Hepatocyte (in vitro differentiated cells): ENCODE results near the gene EAF1. TPM values are rescaled to one million over a fixed set of nuclear protein-coding genes. Genes with fewer than 3 reads are reported as not detected.

Experiments
- DNase-seq: peaks from one replicate; pipeline ENCODE4 v3.0.0-alpha.2; 2016; ENCODE audit warnings: low spot score
- H2AFZ ChIP-seq: fragments of 200-600 bp; sonication (generic); 2 replicates; pipeline ENCODE4 v1.6.0; 2016; ENCODE audit warnings: antibody characterized with exemption, mild to moderate bottlenecking
- H3K27ac ChIP-seq: fragments of 200-600 bp; sonication (generic); 2 replicates; pipeline ENCODE4 v1.5.1; 2016; ENCODE audit warnings: mild to moderate bottlenecking
- H3K27me3 ChIP-seq: fragments of 200-600 bp; sonication (generic); 2 replicates; pipeline ENCODE4 v1.6.1; 2016
- H3K36me3 ChIP-seq: fragments of 200-600 bp; sonication (generic); replicated peaks from 2 replicates; pipeline ENCODE4 v1.5.1; 2016; ENCODE audit warnings: low read depth; ENCODE audit not compliant: insufficient read depth
- H3K4me1 ChIP-seq: fragments of 200-600 bp; sonication (generic); 2 replicates; pipeline ENCODE4 v1.5.1; 2016; ENCODE audit warnings: mild to moderate bottlenecking, moderate library complexity; ENCODE audit not compliant: insufficient read depth
- H3K4me2 ChIP-seq: fragments of 200-600 bp; sonication (generic); 2 replicates; pipeline ENCODE4 v1.6.0; 2016
- H3K4me3 ChIP-seq: fragments of 200-600 bp; sonication (generic); 2 replicates; pipeline ENCODE4 v1.5.1; 2016; ENCODE audit warnings: mild to moderate bottlenecking
- H3K79me2 ChIP-seq: fragments of 200-600 bp; sonication (generic); 2 replicates; pipeline ENCODE4 v1.6.0; 2017; ENCODE audit warnings: mild to moderate bottlenecking
- H3K9me2 ChIP-seq: fragments of 200-600 bp; sonication (generic); replicated peaks from 2 replicates; pipeline ENCODE4 v1.6.0; 2017; ENCODE audit warnings: mild to moderate bottlenecking; ENCODE audit not compliant: insufficient read depth
- H3K9me3 ChIP-seq: fragments of 200-600 bp; sonication (generic); 2 replicates; pipeline ENCODE4 v1.5.1; 2016; ENCODE audit warnings: low read depth, mild to moderate bottlenecking
- H4K20me1 ChIP-seq: fragments of 200-600 bp; sonication (generic); 2 replicates; pipeline ENCODE4 v1.6.0; 2016; ENCODE audit warnings: mild to moderate bottlenecking; ENCODE audit not compliant: insufficient read depth, poor library complexity, severe bottlenecking
- EZH2 ChIP-seq: fragments of 200-600 bp; sonication (generic); IDR thresholded peaks from 2 replicates; pipeline ENCODE4 v1.6.1; 2016; ENCODE audit warnings: antibody characterized with exemption, mild to moderate bottlenecking, borderline replicate concordance
- EZH2phosphoT487 ChIP-seq: fragments of 200-600 bp; sonication (generic); IDR thresholded peaks from one replicate; pipeline ENCODE4 v1.6.1; 2018; ENCODE audit warnings: antibody characterized with exemption, mild to moderate bottlenecking, low read depth, moderate library complexity; ENCODE audit not compliant: unreplicated experiment, severe bottlenecking
- WGBS: methylation state at CpG from one replicate; pipeline ENCODE4 v1.1.6; 2016; ENCODE audit warnings: low lambda C conversion rate; ENCODE audit errors: missing lambda C conversion rate; 5-methylcytosine and 5-hydroxymethylcytosine counted together
- polyA plus RNA-seq: library from polyadenylated mRNA; unstranded; fragments of >200 nt; fragmentation: Nextera tagmentation; extraction: Ambion mirVana; gene quantifications from 2 replicates; pipeline ENCODE4 v1.2.1, GENCODE V29; 2016
- total RNA-seq: library from RNA; depleted of rRNA; stranded (reverse); fragments of >200 nt; gene quantifications from 2 replicates; pipeline ENCODE4 v1.2.3, GENCODE V29; 2014
- TF ChIP-seq, protein P1 (sequence below): fragments of 200-600 bp; sonication (generic); IDR thresholded peaks from 2 replicates; pipeline ENCODE4 v1.5.1; 2016; ENCODE audit warnings: antibody characterized with exemption, mild to moderate bottlenecking; ENCODE audit not compliant: poor library complexity

The EAF1 gene
- 26.3 and 28.8 TPM in 2 replicates for total RNA-seq
- polyA plus RNA-seq, result 7.6 and 9.2 TPM in 2 replicates

DNA sequence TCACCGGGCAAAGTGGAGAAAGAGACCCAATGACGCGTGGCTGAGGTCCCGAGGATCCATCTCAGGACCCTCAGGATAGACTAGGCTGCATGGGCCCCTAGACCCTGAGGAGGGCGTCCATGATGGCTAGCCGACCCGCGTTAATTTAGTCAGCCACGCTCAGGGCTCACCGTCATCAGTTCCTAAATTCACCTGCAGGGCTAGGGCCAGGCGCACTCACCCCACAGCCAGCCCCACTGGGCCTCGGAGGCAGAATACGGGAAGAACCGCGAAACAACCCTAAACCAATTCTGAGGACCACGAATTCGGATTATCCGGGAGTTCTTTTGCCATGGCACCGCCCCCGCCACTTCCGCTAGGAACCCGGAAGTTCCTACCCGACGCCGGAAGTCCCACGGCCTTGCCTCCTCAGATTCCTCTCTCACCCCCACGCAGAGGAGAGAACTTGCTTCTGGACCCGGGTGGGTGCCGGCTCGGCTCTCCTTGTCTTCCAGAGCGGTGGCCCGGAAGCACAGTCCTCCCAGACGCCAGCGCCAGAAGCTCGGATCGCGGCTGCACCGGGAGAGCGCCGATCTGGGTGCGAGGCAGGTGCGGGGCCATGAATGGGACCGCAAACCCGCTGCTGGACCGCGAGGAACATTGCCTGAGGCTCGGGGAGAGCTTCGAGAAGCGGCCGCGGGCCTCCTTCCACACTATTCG is at the start of gene EAF1, which contains the start of gene METTL6:
Gene EAF1 (plus strand): TSS at position 417 of the 699 bp plus-strand sequence. CDS start 182 bp downstream, at position 599.
Gene METTL6 (minus strand): TSS at position 363 of the 699 bp plus-strand sequence. CDS start 1,033 bp downstream, outside the sequence.
- Histone ChIP-seq H3K36me3 (no peaks in the 10 kb centered on the region), H3K27me3 (no peaks in the 10 kb centered on the region), H4K20me1 (peaks cover 14% of the 10 kb centered on the region), H3K79me2 (peaks cover 73% of the 10 kb centered on the region), H3K4me3 (peak within 1 kb of the TSS; percentile 90), H2AFZ (peak within 1 kb of the TSS; percentile 97), H3K9me3 (no peaks in the 10 kb centered on the region), H3K4me2 (peak within 1 kb of the TSS; percentile 95), H3K9me2 (no peaks in the 10 kb centered on the region), H3K4me1 (peaks cover 28% of the 10 kb centered on the region), H3K27ac (peak within 1 kb of the TSS; percentile 92)
- WGBS, result under 1% methylated on average over 52 of the region's 52 CpGs
- peak; percentile 90 for DNase-seq
- no peak for TF ChIP-seq EZH2
- TF ChIP-seq, protein P1, sequence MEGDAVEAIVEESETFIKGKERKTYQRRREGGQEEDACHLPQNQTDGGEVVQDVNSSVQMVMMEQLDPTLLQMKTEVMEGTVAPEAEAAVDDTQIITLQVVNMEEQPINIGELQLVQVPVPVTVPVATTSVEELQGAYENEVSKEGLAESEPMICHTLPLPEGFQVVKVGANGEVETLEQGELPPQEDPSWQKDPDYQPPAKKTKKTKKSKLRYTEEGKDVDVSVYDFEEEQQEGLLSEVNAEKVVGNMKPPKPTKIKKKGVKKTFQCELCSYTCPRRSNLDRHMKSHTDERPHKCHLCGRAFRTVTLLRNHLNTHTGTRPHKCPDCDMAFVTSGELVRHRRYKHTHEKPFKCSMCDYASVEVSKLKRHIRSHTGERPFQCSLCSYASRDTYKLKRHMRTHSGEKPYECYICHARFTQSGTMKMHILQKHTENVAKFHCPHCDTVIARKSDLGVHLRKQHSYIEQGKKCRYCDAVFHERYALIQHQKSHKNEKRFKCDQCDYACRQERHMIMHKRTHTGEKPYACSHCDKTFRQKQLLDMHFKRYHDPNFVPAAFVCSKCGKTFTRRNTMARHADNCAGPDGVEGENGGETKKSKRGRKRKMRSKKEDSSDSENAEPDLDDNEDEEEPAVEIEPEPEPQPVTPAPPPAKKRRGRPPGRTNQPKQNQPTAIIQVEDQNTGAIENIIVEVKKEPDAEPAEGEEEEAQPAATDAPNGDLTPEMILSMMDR, result no peak
- no peak for TF ChIP-seq EZH2phosphoT487

DNA sequence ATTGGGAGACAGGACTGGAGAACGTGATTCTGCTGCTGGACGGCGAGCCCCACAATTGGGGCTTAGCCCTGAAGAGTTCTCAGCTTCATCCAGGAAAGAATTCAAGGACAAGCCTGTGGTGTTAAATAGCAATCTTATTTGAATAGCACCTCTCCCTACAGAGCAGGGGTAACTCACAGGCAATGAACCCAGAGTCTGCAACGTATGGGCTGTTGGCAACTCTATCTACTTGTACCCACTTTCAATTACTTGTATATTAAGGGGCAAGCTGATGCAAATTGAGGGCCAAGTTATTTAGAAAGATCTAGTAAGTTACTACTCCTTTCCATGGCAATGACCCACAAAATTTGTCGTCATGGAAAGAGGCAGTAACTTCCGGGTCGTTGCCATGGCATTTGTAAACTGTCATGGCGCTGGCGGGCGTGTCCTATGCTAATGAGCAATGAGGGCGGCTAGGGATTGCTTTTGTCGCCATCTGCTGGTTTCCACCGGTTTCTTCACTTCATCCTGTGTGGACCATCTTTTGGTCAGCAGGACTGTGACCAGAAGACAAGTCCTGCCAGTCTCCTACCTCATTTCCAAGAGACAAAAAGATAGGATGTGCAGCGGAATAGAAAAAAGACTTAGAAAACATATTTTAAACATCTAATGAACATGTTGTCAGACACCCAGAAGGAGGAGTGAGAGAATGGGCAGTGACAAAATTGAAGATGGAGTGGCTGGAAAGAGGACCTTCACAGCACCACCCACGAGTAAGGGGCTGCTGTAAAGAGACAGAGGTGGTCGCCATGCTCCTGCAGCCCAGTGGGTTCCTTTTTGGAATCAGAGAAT is 49.2 kb upstream of the EAF1 start:
- peak overlapping the region; percentile 60 for H3K4me2 ChIP-seq
- no peaks in the 10 kb centered on the region for H3K4me1 ChIP-seq
- H3K9me3 ChIP-seq, result no peaks in the 10 kb centered on the region
- H3K9me2 ChIP-seq, result no peaks in the 10 kb centered on the region
- H3K27me3 ChIP-seq, result no peaks in the 10 kb centered on the region
- TF ChIP-seq EZH2, result no peak
- TF ChIP-seq, protein P1, result peak; percentile 79
- TF ChIP-seq EZH2phosphoT487, result no peak
- H3K4me3 ChIP-seq, result no peak overlapping the region
- 25% methylated on average over 16 of the region's 16 CpGs for WGBS
- peak overlapping the region; percentile 65 for H2AFZ ChIP-seq
- no peaks in the 10 kb centered on the region for H3K79me2 ChIP-seq
- H4K20me1 ChIP-seq, result no peaks in the 10 kb centered on the region
- DNase-seq, result peak; percentile 97
- no peaks in the 10 kb centered on the region for H3K36me3 ChIP-seq
- peak overlapping the region; percentile 60 for H3K27ac ChIP-seq

DNA sequence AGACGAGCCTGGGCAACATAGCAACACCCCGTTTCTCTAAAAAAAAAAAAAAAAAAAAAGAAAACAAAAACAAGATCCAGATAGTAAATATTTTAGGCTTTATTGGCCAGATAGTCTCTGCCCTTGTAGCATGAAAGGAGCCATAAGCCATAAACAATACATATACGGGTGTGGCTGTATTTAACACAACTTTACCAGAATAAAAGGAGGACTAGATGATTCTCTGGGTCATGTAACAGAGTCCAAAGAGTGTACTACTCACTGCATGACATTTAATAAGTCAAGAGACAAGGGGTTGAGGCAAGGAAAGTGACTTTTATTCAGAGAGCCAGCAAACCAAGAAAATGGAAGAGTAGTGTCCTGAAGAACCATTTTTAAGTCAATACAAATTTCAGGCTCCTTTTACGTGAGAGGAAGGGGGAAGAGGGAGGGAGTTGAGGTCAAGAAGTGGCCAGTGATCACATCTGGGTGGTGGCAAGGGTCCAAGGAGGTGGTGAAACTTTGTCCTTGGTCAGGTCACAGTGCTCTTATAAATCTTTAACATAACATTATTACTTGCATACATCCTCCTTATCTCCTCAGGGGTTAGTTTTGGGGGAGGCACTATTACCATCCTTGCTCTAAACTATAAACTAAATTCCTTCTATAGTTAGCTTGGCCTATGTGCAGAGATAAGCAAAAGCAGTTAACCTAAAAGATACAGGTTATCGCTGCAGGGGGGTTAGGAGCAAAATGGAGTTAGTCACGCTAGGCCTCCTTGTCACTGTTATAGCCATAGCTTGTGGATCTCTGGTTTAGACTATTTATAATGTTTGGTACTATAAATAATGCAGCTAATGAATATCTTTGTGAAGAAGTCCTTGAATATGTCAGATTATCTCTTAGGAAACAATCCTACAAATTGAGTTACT is 46.2 kb upstream of the EAF1 start:
- TF ChIP-seq, protein P1, result no peak
- no peak for TF ChIP-seq EZH2
- TF ChIP-seq EZH2phosphoT487, result no peak
- H3K27me3 ChIP-seq, result no peaks in the 10 kb centered on the region

More for the DNA sequence above, 46.2 kb upstream of the EAF1 start:
- Histone ChIP-seq H3K9me3 (no peaks in the 10 kb centered on the region), H3K4me1 (no peaks in the 10 kb centered on the region), H3K4me2 (no peak overlapping the region), H2AFZ (no peak overlapping the region), H3K27ac (no peak overlapping the region), H3K4me3 (no peak overlapping the region), H3K9me2 (no peaks in the 10 kb centered on the region), H3K36me3 (no peaks in the 10 kb centered on the region), H4K20me1 (no peaks in the 10 kb centered on the region), H3K79me2 (no peaks in the 10 kb centered on the region)
- DNase-seq, result no peak
- WGBS, result 76% methylated on average over 6 of the region's 6 CpGs
